Measurements from ENCODE around the gene SYVN1.

The SYVN1 gene

GRCh38 chr11:65114538-65115171 is 19.7 kb downstream of the SYVN1 start:
- DNase-seq: no peak

DNA sequence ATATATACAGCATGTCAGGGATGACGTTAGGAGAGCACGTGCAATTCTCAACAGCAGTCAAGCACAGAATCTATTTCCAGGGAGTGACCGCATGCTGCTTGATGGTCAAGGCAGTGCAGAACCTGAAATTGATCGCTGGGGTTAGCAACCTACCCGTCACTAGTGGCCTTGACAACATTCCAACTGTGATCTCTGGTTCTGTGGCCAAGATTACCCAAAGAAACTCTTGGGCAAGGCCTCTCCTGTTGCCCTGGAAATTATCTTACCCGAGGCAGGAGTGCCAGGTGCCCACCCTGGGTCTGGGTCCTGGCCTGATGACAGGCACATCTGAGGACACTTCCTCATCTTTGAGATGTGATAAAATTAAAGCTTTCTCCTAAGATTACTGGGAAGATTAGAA is 20.5 kb downstream of the SYVN1 start:
- DNase-seq: no peak

- no peak for DNase-seq
Measured at GRCh38 chr11:65113361-65113756, 21.0 kb downstream of the SYVN1 start.

DNA sequence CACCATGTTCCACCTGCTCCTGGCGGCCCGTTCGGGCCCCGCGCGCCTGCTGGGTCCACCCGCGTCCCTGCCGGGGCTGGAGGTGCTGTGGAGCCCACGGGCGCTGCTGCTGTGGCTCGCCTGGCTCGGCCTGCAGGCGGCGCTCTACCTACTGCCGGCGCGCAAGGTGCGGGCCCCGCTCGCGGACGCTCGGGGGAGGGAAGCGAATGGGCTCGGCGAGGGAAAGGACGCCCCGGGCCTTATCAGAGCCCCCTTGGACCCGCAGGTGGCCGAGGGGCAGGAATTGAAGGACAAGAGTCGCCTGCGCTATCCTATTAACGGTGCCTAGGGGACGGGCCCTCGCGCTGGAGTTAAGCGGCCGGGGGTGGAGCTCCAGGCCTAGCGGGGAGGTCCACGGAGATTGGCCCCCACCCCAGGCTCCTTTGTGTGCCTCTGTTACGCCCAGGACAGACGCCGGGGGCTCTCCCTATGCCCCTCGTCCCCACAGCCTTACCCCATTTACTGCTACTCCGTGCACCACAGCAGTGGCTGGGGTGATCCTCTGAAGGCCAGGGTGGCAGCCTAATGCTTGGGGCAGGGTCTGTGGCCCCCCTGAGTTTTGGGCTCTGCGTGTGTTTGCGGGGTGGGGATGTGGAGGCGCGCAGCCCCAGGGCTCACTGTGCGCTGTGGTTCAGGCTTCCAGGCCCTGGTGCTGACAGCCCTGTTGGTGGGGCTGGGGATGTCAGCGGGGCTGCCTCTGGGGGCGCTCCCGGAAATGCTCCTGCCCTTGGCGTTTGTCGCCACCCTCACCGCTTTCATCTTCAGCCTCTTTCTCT is 21.6 kb downstream of the SYVN1 start:
- peak in 42 of 56 donors; percentile 11 to 69 (median 44) for DNase-seq

- DNase-seq: peak; percentile 64 to 99 (median 93)
Measured at GRCh38 chr11:65111744-65112545, 22.4 kb downstream of the SYVN1 start, which contains the start of gene TM7SF2. Gene TM7SF2, plus strand, starts transcription at chr11:65111872. Its CDS starts 144 bp downstream, at chr11:65112016.

DNA sequence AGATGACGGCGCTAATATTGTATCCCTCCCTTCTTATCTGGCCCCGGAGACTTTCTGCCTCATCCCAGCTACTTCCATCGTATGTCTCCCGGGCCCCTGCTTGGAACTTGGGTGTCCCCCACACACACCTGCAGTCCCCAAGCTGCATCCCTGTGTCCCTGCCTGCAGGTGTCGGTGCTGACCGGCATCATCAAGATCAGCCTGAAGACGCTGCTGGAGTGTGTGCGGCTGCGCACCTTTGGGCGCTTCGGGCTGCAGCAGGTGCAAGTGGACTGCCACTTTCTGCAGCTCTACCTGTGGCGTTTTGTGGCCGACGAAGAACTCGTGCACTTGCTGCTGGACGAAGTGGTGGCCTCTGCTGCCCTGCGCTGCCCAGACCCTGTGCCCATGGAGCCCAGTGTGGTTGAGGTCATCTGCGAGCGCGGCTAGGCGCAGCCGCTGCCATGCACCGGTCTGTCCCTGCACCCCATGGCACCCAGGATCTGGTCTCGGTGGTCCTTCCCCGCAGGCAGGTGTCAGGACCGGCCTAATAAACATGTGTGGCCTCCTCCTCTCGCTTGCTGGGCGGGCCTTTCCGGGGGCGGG is 23.1 kb downstream of the SYVN1 start:
- DNase-seq: no peak

DNA sequence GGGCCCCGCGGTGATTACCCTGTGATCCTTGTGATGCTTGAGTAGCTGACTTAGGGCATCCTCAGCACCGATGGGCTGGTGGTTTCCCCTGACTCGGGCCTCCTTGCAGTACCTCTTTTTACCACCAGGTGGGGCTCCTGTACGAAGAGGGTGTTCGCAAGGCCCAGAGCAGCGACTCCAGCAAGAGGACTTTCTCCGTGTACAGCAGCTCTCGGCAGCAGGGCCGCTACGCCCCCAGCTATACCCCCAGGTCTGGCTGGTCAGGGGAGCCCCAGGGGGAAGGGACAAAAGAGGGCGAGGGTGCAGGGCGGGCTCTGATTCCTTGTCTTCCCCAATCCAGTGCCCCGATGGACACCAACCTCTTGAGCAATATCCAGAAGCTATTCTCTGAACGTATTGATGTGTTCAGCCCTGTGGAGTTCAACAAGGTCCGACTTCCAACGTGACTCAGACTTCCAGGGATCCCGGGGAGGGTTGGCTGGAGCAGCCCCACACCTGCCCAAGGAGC is 23.9 kb downstream of the SYVN1 start:
- peak in 54 of 56 donors; percentile 30 to 94 (median 76) for DNase-seq

- no peak for DNase-seq
Measured at GRCh38 chr11:65109231-65110198, 24.8 kb downstream of the SYVN1 start.

DNA sequence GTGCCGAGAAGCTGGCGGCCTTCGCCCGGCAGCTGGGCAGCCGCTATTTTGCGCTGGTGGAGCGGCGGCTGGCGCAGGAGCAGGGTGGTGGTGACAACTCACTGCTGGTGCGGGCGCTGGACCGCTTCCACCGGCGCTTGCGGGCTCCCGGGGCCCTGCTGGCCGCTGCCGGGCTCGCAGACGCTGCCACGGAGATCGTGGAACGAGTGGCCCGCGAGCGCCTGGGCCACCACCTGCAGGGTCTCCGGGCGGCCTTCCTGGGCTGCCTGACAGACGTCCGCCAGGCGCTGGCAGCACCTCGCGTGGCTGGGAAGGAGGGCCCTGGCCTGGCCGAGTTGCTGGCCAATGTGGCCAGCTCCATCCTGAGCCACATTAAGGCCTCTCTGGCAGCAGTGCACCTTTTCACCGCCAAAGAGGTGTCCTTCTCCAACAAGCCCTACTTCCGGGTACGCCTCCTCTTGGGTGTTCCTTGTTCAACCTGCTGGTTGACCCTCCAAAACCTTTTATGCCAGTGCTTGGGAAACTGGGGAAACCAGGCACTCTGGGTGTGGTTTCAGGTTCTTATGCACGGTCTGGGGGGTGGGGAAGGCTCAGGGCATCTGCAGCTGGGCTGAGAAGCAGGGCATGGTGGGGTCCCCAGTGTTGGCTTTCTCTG is 25.7 kb downstream of the SYVN1 start:
- no peak for DNase-seq

DNA sequence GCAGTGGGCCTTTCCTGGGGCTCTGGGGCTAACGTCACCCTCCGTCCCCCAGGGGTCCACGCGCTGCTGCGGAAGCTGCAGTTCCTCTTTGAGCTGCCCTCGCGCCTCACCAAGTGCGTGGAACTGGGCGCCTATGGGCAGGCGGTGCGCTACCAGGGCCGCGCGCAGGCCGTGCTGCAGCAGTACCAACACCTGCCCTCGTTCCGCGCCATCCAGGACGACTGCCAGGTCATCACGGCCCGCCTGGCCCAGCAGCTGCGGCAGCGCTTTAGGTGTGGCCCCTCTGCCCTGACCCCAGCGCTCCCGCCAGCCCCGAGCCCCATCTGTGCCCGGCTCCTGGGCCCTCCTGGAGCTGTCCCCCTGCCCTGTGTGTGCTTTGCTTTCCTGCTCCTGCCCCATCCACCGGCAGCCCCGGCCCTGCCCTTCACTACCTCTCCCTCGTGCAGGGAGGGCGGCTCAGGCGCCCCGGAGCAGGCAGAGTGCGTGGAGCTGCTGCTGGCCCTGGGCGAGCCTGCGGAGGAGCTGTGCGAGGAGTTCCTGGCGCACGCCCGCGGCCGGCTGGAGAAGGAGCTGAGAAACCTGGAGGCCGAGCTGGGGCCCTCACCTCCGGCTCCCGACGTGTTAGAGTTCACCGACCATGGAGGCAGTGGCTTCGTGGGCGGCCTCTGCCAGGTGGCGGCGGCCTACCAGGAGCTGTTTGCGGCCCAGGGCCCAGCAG is 26.4 kb downstream of the SYVN1 start:
- no peak for DNase-seq

GRCh38 chr11:65107078-65107477 is 27.2 kb downstream of the SYVN1 start:
- DNase-seq: no peak

GRCh38 chr11:65104628-65105027 is 29.7 kb downstream of the SYVN1 start:
- DNase-seq: peak in 3 of 56 donors; percentile 1 to 17 (median 11)

DNA sequence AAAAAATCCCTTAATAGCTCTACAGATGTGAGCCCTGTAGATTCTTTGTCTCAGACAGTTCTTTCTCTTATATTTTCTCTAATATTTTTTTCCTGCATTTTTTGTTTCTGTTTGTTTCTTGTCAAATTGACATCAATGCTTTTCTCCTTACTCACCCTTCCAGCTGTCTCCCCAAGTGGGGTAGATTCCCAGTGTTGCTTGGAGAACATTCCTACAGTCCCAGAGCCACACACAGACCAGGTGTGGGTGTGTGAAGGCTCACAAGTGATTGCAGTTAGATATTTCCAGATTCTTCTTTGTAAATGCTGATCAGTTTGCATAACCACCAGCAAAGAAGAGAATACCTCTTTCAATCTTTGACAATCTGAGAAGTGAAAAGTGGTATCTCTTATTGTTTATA is 30.8 kb downstream of the SYVN1 start:
- no peak for DNase-seq

GRCh38 chr11:65102142-65103095 is 31.9 kb downstream of the SYVN1 start:
- peak in 31 of 56 donors; percentile 9 to 68 (median 36) for DNase-seq

DNA sequence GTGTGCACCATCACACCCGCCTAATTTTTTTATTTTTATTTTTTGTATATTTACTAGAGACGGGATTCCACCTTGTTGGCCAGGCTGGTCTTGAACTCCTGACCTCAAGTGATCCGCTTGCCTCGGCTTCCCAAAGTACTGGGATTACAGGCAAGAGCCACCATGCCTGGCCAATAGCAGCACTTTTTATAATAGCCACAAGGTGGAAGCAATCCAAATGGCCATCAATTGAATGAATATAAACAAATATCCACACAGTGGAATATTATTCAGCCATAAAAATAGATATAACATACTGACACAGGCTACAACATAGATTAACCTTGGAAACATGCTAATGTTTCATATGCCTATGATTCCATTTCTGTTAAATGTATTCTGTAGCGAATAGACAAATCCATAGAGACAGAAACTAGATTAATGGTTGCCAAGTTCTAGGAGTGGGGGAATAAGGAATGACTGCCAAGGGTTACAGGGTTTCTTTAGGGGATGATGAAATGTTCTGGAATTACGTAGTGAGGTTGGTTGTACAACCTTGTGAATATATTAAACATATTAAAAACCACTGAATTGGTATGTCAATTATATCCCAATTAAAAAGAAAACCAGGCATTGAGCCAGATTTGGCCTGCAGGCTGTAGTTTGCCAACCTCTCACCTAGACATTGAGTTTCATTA is 33.5 kb downstream of the SYVN1 start:
- DNase-seq: no peak

DNA sequence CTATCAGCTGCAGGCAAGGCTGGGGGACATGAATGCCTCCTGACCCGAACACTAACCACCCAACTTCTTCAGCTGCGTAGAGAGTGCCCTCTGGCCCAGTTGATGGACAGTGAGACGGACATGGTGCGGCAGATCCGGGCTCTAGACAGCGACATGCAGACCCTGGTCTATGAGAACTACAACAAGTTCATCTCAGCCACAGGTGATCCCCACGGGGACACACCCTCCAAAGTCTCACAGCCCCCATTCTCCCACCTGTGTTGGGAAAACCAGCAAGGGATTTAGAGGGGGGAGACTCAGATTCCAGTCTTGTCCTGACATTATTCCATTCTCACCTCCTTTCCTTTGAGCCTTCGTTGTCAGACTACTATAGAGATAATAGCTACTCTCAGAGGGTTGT is 37.4 kb downstream of the SYVN1 start:
- peak in 1 of 56 donors; percentile 51 for DNase-seq
